Activated CD8-positive, alpha-beta memory T cell treated with anti-CD3 and anti-CD28 coated beads, Interleukin-2, amount 10 ng/mL, durations not matched to agents 7 days and 5 days (primary cell): ENCODE results near the gene PCDHB12. TPM values are rescaled to one million over a fixed set of nuclear protein-coding genes. Genes with fewer than 3 reads are reported as not detected.
"Not testable (repeated sequence)": the region's sequence is repeated elsewhere in the genome, so short reads cannot be mapped to it uniquely, and the experiment has no call there.

Experiments used
- ATAC-seq: fragments of 150-1000 bp; cut with Tn5 transposase; one replicate; pipeline ENCODE4 v1.10.0; 2021; ENCODE audit warnings: moderate library complexity
- CTCF ChIA-PET: fragments of 350-600 bp; sonication (Branson Sonifier 250); formaldehyde crosslinking; loops from one replicate; lab custom pipeline; 2021; ENCODE audit warnings: antibody characterized with exemption; lab: Charles Lee
- DNase-seq: peaks from one replicate; pipeline ENCODE4 v3.0.0-alpha.2; 2020
- H3K27ac Mint-ChIP-seq: one replicate; pipeline ENCODE4 v1.8.0; 2021; ENCODE audit warnings: mild to moderate bottlenecking, mixed read lengths
- H3K27me3 Mint-ChIP-seq: one replicate; pipeline ENCODE4 v1.8.0; 2021; ENCODE audit warnings: mixed read lengths
- H3K36me3 Mint-ChIP-seq: one replicate; pipeline ENCODE4 v1.8.0; 2021; ENCODE audit warnings: mild to moderate bottlenecking, mixed read lengths
- H3K4me1 Mint-ChIP-seq: one replicate; pipeline ENCODE4 v1.8.0; 2021; ENCODE audit warnings: mixed read lengths
- H3K4me3 Mint-ChIP-seq: one replicate; pipeline ENCODE4 v1.8.0; 2021; ENCODE audit warnings: mild to moderate bottlenecking, moderate library complexity, mixed read lengths
- H3K9me3 Mint-ChIP-seq: one replicate; pipeline ENCODE4 v1.8.0; 2022; ENCODE audit warnings: low read depth, mixed read lengths
- total RNA-seq, 2 experiments: library from RNA; stranded (reverse); gene quantifications; one replicate each; pipeline ENCODE4 v1.2.3, GENCODE V29; 2021

Gene PCDHB12
- total RNA-seq, result not detected

- H3K27ac Mint-ChIP-seq, result no peak within 1 kb of the TSS
- H3K4me3 Mint-ChIP-seq, result no peak within 1 kb of the TSS
- no peaks in the 10 kb centered on the region for H3K4me1 Mint-ChIP-seq
- DNase-seq (no peak), ATAC-seq (no peak)
- CTCF ChIA-PET, result no interaction called here
- peaks cover 1% of the 10 kb centered on the region for H3K36me3 Mint-ChIP-seq
- H3K27me3 Mint-ChIP-seq, result peaks cover 20% of the 10 kb centered on the region
- H3K9me3 Mint-ChIP-seq, result peaks cover 8% of the 10 kb centered on the region
Observed at GRCh38 chr5:141208478-141208877, at the start of gene PCDHB12. PCDHB12 (plus strand) TSS chr5:141208719; CDS start chr5:141208908, 189 bp downstream.

- ATAC-seq, result no peak
- Mint-ChIP-seq H3K9me3 (peaks cover 9% of the 10 kb centered on the region), H3K4me3 (no peak within 1 kb of the TSS), H3K4me1 (no peaks in the 10 kb centered on the region), H3K36me3 (peaks cover 3% of the 10 kb centered on the region), H3K27ac (no peak within 1 kb of the TSS), H3K27me3 (peaks cover 5% of the 10 kb centered on the region)
- DNase-seq, result no peak
- CTCF ChIA-PET, result no interaction called here
Observed at GRCh38 chr5:141172381-141173204, 35.9 kb upstream of the PCDHB12 start, which contains the start of gene PCDHB7. PCDHB7 (plus strand) TSS chr5:141172644; CDS start chr5:141172836, 192 bp downstream.

GRCh38 chr5:141174291-141175104 lies 34.0 kb upstream of the PCDHB12 start:
- not testable (repeated sequence) for H3K27ac Mint-ChIP-seq

DNA sequence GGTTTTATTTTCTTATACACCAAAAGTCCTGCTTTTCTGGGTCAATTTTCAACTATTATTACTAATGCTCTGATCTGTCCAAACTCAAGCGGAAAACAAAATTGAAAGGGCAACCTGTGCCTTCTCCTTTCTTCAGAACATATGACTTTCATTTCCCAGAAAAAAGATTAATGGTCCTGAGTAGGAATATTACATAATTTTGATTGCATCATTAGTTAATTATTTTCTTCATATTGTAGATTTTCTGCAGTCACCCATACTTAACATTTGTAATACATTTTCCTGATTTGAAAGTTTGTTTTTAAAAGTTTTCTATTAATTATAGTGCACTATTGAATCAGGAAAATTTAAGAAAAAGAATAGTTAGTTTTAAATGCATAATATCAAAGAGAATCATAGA lies 32.6 kb upstream of the PCDHB12 start:
- CTCF ChIA-PET, result no interaction called here
- no peaks in the 10 kb centered on the region for H3K4me1 Mint-ChIP-seq
- H3K27me3 Mint-ChIP-seq, result peaks cover 5% of the 10 kb centered on the region
- H3K36me3 Mint-ChIP-seq, result peaks cover 3% of the 10 kb centered on the region
- H3K27ac Mint-ChIP-seq, result no peak overlapping the region
- ATAC-seq (no peak), DNase-seq (no peak)
- no peak overlapping the region for H3K4me3 Mint-ChIP-seq
- H3K9me3 Mint-ChIP-seq, result peaks cover 9% of the 10 kb centered on the region

More at GRCh38 chr5:141174291-141175104, 34.0 kb upstream of the PCDHB12 start:
- H3K9me3 Mint-ChIP-seq, DNase-seq, CTCF ChIA-PET, H3K4me1 Mint-ChIP-seq, H3K4me3 Mint-ChIP-seq, H3K27me3 Mint-ChIP-seq, ATAC-seq, H3K36me3 Mint-ChIP-seq: not testable (repeated sequence)

DNA sequence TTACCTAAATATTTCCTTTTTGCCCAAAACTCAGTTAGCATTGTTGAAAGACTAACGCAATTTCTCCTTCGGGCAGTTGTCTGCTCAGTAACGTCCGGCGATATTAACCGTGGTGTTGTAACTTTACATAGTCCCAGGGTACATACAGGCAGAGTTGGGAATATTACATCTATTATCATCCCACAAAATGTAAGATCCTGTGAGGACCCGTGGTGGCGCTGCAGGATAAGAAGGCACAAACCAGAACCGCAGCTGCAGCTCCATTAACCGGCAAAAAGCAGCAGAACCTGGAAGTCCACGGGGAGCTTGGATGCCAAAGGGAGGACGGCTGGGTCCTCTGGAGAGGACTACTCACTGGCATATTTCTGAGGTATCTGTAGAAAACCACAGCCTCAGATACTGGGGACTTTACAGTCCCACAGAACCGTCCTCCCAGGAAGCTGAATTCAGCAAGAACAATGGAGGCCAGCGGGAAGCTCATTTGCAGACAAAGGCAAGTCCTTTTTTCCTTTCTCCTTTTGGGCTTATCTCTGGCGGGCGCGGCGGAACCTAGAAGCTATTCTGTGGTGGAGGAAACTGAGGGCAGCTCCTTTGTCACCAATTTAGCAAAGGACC lies 30.8 kb upstream of the PCDHB12 start, which contains the start of gene PCDHB8:
Gene PCDHB8, plus strand, starts transcription at position 214 of the 615 bp plus-strand sequence. Its CDS starts 245 bp downstream, at position 459.
- H3K27ac Mint-ChIP-seq, H3K4me1 Mint-ChIP-seq, DNase-seq, H3K36me3 Mint-ChIP-seq, H3K4me3 Mint-ChIP-seq, ATAC-seq, H3K9me3 Mint-ChIP-seq: not testable (repeated sequence)
- H3K27me3 Mint-ChIP-seq, result peaks cover 11% of the 10 kb centered on the region
- CTCF ChIA-PET, result interaction anchor here (0.8 to 1.1 kb wide), 3 partner anchors 189 to 336 kb away, joined by 3 read pairs; no protein-coding TSS in a partner anchor

- CTCF ChIA-PET, DNase-seq, H3K9me3 Mint-ChIP-seq, H3K36me3 Mint-ChIP-seq, ATAC-seq, H3K4me3 Mint-ChIP-seq, H3K27ac Mint-ChIP-seq, H3K4me1 Mint-ChIP-seq: not testable (repeated sequence)
- peaks cover 11% of the 10 kb centered on the region for H3K27me3 Mint-ChIP-seq
Observed at GRCh38 chr5:141179371-141179770, 29.1 kb upstream of the PCDHB12 start.

- H3K9me3 Mint-ChIP-seq, DNase-seq, ATAC-seq, H3K27ac Mint-ChIP-seq, H3K36me3 Mint-ChIP-seq, H3K4me1 Mint-ChIP-seq, H3K4me3 Mint-ChIP-seq, CTCF ChIA-PET: not testable (repeated sequence)
- peaks cover 13% of the 10 kb centered on the region for H3K27me3 Mint-ChIP-seq
Observed at GRCh38 chr5:141179876-141180275, 28.6 kb upstream of the PCDHB12 start.

DNA sequence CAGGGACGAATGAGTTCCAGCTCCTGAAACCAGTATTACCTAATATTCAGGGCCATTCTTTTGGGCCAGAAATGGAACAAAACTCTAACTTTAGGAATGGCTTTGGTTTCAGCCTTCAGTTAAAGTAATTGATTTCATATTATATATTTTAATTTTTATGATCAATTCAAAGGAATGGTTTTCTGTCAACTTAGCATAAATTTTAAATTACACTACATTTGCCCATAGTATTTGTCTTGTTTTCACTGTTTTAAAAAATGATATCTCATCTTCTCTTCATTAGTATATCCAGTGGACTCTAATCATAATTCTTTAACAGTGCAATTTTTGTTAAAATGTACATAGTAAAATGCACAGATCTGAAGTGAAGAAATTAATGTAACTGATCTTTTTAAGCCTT lies 28.2 kb upstream of the PCDHB12 start:
- Mint-ChIP-seq H3K27me3 (peaks cover 10% of the 10 kb centered on the region), H3K4me1 (no peaks in the 10 kb centered on the region), H3K4me3 (no peak overlapping the region), H3K36me3 (no peaks in the 10 kb centered on the region), H3K9me3 (peaks cover 6% of the 10 kb centered on the region), H3K27ac (no peak overlapping the region)
- CTCF ChIA-PET, result no interaction called here
- no peak for ATAC-seq
- DNase-seq, result no peak

- H3K4me3 Mint-ChIP-seq, result no peak within 1 kb of the TSS
- no peaks in the 10 kb centered on the region for H3K4me1 Mint-ChIP-seq
- no peak for DNase-seq
- H3K9me3 Mint-ChIP-seq, result peaks cover 6% of the 10 kb centered on the region
- no peaks in the 10 kb centered on the region for H3K36me3 Mint-ChIP-seq
- CTCF ChIA-PET, result no interaction called here
- H3K27me3 Mint-ChIP-seq, result peaks cover 10% of the 10 kb centered on the region
- no peak within 1 kb of the TSS for H3K27ac Mint-ChIP-seq
- no peak for ATAC-seq
Observed at GRCh38 chr5:141182248-141182647, 26.3 kb upstream of the PCDHB12 start, which contains the start of gene PCDHB16. PCDHB16 (plus strand) TSS chr5:141182387; CDS start chr5:141182560, 173 bp downstream.

- H3K36me3 Mint-ChIP-seq, H3K4me3 Mint-ChIP-seq, H3K4me1 Mint-ChIP-seq, DNase-seq, H3K27ac Mint-ChIP-seq, H3K9me3 Mint-ChIP-seq, CTCF ChIA-PET, ATAC-seq: not testable (repeated sequence)
- H3K27me3 Mint-ChIP-seq, result peaks cover 13% of the 10 kb centered on the region
Observed at GRCh38 chr5:141184117-141184855, 24.2 kb upstream of the PCDHB12 start.

GRCh38 chr5:141186897-141187512 lies 21.5 kb upstream of the PCDHB12 start, which contains the start of gene PCDHB9:
PCDHB9 (plus strand) TSS chr5:141187161; CDS start chr5:141187319, 158 bp downstream.
- Mint-ChIP-seq H3K27me3 (peaks cover 15% of the 10 kb centered on the region), H3K36me3 (peaks cover 2% of the 10 kb centered on the region), H3K4me1 (no peaks in the 10 kb centered on the region), H3K9me3 (peaks cover 11% of the 10 kb centered on the region), H3K4me3 (no peak within 1 kb of the TSS), H3K27ac (no peak within 1 kb of the TSS)
- ATAC-seq (no peak), DNase-seq (no peak)
- CTCF ChIA-PET, result interaction anchor here (1.4 to 1.5 kb wide), 2 partner anchors 13 to 377 kb away, joined by 3 to 5 read pairs; no protein-coding TSS in a partner anchor

DNA sequence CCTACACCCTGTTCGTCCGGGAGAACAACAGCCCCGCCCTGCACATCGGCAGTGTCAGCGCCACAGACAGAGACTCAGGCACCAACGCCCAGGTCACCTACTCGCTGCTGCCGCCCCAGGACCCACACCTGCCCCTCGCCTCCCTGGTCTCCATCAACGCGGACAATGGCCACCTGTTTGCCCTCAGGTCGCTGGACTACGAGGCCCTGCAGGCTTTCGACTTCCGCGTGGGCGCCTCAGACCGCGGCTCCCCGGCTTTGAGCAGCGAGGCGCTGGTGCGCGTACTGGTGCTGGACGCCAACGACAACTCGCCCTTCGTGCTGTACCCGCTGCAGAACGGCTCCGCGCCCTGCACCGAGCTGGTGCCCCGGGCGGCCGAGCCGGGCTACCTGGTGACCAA lies 19.8 kb upstream of the PCDHB12 start:
- H3K4me1 Mint-ChIP-seq, ATAC-seq, DNase-seq, H3K27ac Mint-ChIP-seq, CTCF ChIA-PET, H3K27me3 Mint-ChIP-seq, H3K36me3 Mint-ChIP-seq, H3K4me3 Mint-ChIP-seq, H3K9me3 Mint-ChIP-seq: not testable (repeated sequence)
